GM19099 (cell line): ENCODE data around the gene ADAD2.

Experiments
- POLR2A ChIP-seq: IDR thresholded peaks from 3 replicates; pipeline ENCODE4 v1.6.1; 2011; ENCODE audit warnings: low read depth; ENCODE audit not compliant: insufficient read length; ENCODE audit errors: extremely low read depth

ADAD2 gene

GRCh38 chr16:84182680-84183571 is 8.0 kb upstream of the ADAD2 start:
- TF ChIP-seq POLR2A: no peak

GRCh38 chr16:84183572-84183875 is 7.4 kb upstream of the ADAD2 start:
- TF ChIP-seq POLR2A: no peak

DNA sequence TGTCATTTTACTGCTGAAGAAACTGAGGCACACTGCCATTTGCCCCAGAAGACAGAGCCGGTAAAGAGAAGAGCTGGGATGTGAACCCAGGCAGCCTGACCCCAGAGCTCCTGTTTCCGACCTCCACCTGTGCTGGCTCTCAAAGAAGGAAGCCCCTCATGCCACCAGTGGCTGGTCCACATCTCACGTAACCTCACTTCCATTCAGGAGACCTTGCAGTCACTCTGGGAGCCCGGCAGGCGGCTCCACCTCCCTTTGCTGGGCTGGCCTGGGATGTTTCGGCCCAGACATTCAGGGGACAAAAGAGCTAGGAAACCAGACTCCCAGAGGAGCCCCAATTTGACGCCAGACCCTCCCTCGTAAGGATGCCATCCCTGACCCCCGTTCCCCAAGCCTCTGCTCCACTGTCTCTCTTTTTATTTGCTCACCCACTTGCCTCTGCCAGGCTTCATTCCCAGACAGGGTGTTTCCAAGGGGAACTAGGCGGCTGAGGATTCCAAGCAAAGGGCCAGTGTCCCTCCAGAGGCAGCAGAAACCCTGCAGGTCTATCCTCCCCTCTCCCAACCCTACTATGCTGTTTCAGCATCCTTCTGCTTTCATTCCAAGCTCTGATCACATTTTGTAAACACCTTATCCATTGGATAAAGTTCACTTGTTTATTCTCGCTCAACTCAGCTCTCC is 6.9 kb upstream of the ADAD2 start:
- TF ChIP-seq POLR2A: no peak

DNA sequence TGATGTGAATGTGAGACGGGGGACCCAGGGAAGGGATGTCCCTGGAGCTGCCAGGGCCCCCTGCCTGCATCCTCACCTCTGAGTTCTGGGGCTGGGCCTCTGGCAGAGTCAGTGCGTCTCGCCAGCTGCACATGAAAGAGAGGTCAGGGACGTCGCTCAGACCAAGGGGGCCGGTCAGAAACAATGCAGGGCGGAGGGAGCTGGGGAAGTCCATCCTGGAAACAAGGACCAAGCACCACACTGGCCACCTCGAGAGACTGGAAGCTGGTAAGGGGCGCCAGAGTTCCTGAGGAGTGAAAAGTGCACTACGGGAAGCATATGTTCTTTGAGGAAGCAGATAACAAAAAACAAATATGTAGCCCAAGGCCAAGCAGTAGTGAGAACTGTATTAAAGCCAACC is 6.2 kb upstream of the ADAD2 start:
- no peak for TF ChIP-seq POLR2A

DNA sequence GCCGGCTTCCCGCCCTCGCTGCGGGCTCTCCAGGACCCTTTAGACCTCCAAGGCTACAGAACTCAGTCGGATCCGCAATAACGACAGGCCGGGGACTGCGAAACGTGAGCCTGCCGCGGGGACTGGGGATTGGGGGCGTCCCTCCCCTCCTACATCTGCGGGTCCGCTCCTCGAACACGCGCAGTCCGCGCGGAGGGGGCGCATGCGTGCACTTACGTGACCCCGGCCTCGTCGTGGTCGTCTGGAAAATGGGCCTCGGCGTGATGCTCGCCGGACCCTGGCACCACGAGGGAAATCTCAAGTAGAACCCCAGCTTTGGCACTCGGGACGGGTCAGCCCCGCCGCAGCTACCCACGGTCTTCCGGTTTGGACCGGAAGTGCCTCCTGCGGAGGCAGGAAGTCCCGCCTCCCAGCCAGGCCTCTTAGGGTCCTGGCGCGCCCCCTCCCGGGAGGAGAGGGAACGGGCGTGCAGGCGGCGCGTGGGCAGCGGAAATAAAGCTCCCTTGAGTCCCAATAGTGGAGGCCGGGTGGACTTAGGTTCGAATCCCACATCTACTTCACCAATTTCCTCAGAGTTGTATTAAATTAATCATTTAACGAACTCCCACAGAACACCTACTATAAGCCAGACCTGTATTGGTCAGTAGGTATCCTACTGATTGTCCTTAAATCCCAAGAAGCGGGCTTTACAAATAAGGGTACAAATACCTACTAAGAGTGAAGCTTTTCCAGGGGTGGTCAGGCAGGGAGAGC is 4.1 kb upstream of the ADAD2 start, which contains the start of gene TAF1C:
Gene TAF1C, minus strand, starts transcription at position 373 of the 753 bp plus-strand sequence. CDS start 2,069 bp downstream, outside the sequence.
- peak; percentile 83 for TF ChIP-seq POLR2A

DNA sequence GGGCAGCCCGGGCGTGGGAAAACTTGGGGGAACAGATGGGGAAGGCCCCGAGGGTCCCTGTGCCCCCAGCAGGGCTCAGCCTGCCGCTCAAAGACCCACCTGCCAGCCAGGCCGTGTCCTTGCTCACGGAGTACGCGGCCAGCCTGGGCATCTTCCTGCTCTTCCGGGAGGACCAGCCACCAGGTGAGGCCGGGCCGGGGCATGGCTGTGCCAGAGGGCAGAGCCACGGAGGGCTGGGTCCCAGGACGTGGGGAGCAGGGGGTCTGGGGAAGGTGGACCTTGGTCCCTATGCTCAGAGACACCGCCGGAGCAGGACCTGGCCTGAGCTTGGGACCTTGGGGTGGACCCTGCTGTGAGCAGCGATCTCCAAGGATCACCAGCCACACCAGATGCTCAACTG is 509 bp downstream of the ADAD2 start:
- no peak for TF ChIP-seq POLR2A

- no peak for TF ChIP-seq POLR2A
Measured at GRCh38 chr16:84193480-84193879, 2.5 kb downstream of the ADAD2 start.

GRCh38 chr16:84194018-84194417 is 3.1 kb downstream of the ADAD2 start:
- no peak for TF ChIP-seq POLR2A

GRCh38 chr16:84194470-84195200 is 3.7 kb downstream of the ADAD2 start:
- no peak for TF ChIP-seq POLR2A

GRCh38 chr16:84195201-84196093 is 4.5 kb downstream of the ADAD2 start:
- no peak for TF ChIP-seq POLR2A

GRCh38 chr16:84196101-84196500 is 5.1 kb downstream of the ADAD2 start:
- TF ChIP-seq POLR2A: no peak

GRCh38 chr16:84196727-84197394 is 5.9 kb downstream of the ADAD2 start:
- TF ChIP-seq POLR2A: no peak

- TF ChIP-seq POLR2A: no peak
Measured at GRCh38 chr16:84197466-84198128, 6.6 kb downstream of the ADAD2 start.
